Astrocyte (in vitro differentiated cells and primary cell): ENCODE data around the gene RYR2. TPM values are rescaled to one million over a fixed set of nuclear protein-coding genes. Genes with fewer than 3 reads are reported as not detected.

Experiments used
- DNase-seq: peaks from one replicate; pipeline ENCODE4 v3.0.0-alpha.2; 2010; ENCODE audit warnings: low read depth
- FAIRE-seq: peaks from 2 replicates; lab custom pipeline; 2011; peaks lifted over from hg19 to GRCh38; lab: Jason Lieb, UNC
- H2AFZ ChIP-seq: 2 replicates; pipeline ENCODE4 v1.6.0; 2012; ENCODE audit warnings: low read depth, low read length, inconsistent platforms
- H3K27ac ChIP-seq: 2 replicates; pipeline ENCODE4 v1.5.1; 2011; ENCODE audit warnings: low read depth, low read length, inconsistent platforms
- H3K27me3 ChIP-seq: 2 replicates; pipeline ENCODE4 v1.6.0; 2011; ENCODE audit warnings: low read length, inconsistent platforms; ENCODE audit not compliant: insufficient read depth
- H3K36me3 ChIP-seq: 2 replicates; pipeline ENCODE4 v1.5.1; 2011; ENCODE audit warnings: low read length, inconsistent platforms; ENCODE audit not compliant: insufficient read depth
- H3K4me1 ChIP-seq: 2 replicates; pipeline ENCODE4 v1.5.1; 2011; ENCODE audit warnings: low read length, inconsistent platforms; ENCODE audit not compliant: insufficient read depth
- H3K4me2 ChIP-seq: 2 replicates; pipeline ENCODE4 v1.6.0; 2012; ENCODE audit warnings: low read length, inconsistent platforms
- H3K4me3 ChIP-seq: 2 replicates; pipeline ENCODE4 v1.5.1; 2011; ENCODE audit warnings: low read depth, mild to moderate bottlenecking, low read length, inconsistent platforms; ENCODE audit not compliant: insufficient read depth
- H3K79me2 ChIP-seq: 2 replicates; pipeline ENCODE4 v1.6.0; 2012; ENCODE audit warnings: mild to moderate bottlenecking, low read length, inconsistent platforms; ENCODE audit not compliant: insufficient read depth
- H3K9ac ChIP-seq: 2 replicates; pipeline ENCODE4 v1.6.0; 2012; ENCODE audit warnings: mild to moderate bottlenecking, low read length, inconsistent platforms
- H3K9me3 ChIP-seq: 2 replicates; pipeline ENCODE4 v1.5.1; 2012; ENCODE audit warnings: low read depth, mild to moderate bottlenecking, low read length, inconsistent platforms; ENCODE audit not compliant: insufficient read depth
- H4K20me1 ChIP-seq: 2 replicates; pipeline ENCODE4 v1.6.0; 2012; ENCODE audit warnings: low read length, inconsistent platforms; ENCODE audit not compliant: insufficient read depth
- H3K27ac Mint-ChIP-seq: one replicate; pipeline ENCODE4 v1.8.0; 2021; ENCODE audit warnings: mild to moderate bottlenecking, mixed read lengths; ENCODE audit not compliant: unreplicated experiment
- H3K27me3 Mint-ChIP-seq: one replicate; pipeline ENCODE4 v1.8.0; 2021; ENCODE audit warnings: low read depth, mixed read lengths; ENCODE audit not compliant: unreplicated experiment
- H3K36me3 Mint-ChIP-seq: one replicate; pipeline ENCODE4 v1.8.0; 2021; ENCODE audit warnings: low read depth, mixed read lengths; ENCODE audit not compliant: unreplicated experiment
- H3K4me1 Mint-ChIP-seq: one replicate; pipeline ENCODE4 v1.8.0; 2021; ENCODE audit warnings: low read depth, mixed read lengths; ENCODE audit not compliant: unreplicated experiment
- H3K4me3 Mint-ChIP-seq: one replicate; pipeline ENCODE4 v1.8.0; 2021; ENCODE audit warnings: mild to moderate bottlenecking, moderate library complexity, mixed read lengths; ENCODE audit not compliant: unreplicated experiment
- H3K9me3 Mint-ChIP-seq: one replicate; pipeline ENCODE4 v1.8.0; 2021; ENCODE audit warnings: mild to moderate bottlenecking, mixed read lengths; ENCODE audit not compliant: unreplicated experiment
- EZH2 ChIP-seq: IDR thresholded peaks from 2 replicates; pipeline ENCODE4 v1.6.1; 2012; ENCODE audit warnings: mild to moderate bottlenecking, low read length, inconsistent platforms; ENCODE audit not compliant: insufficient read depth
- total RNA-seq: library from RNA; stranded (reverse); gene quantifications from 2 replicates; pipeline ENCODE4 v1.2.1, GENCODE V29; 2021
- TF ChIP-seq, protein P1 (sequence below): IDR thresholded peaks from 2 replicates; pipeline ENCODE4 v1.5.1; 2011; ENCODE audit warnings: low read depth, mild to moderate bottlenecking, inconsistent platforms, low read length, moderate library complexity; ENCODE audit not compliant: insufficient read depth

Gene RYR2
- total RNA-seq, 1 donor from 2014 or later: 0.30 TPM

DNA sequence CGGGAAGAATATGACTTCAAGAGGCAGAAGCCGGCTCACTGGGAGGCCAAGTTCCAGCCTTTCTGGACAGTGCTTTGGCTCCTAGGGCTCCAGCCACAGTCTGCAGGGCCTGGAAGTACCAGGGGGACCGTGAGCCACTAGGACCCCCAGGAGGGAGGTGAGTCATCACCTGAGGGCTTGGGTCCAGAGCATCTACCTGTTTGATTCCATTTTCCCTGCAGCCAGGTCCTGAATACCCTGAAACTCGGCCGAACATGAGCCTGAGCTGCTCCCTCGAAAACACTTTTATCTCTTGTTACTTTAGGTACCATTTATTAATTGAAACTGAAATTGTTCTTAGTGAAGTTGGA is 164.1 kb downstream of the RYR2 start:
- H3K79me2 ChIP-seq: no peaks in the 10 kb centered on the region
- no peak overlapping the region for H3K27ac ChIP-seq
- no peaks in the 10 kb centered on the region for H3K4me1 ChIP-seq
- no peaks in the 10 kb centered on the region for H3K27me3 Mint-ChIP-seq
- TF ChIP-seq, protein P1, sequence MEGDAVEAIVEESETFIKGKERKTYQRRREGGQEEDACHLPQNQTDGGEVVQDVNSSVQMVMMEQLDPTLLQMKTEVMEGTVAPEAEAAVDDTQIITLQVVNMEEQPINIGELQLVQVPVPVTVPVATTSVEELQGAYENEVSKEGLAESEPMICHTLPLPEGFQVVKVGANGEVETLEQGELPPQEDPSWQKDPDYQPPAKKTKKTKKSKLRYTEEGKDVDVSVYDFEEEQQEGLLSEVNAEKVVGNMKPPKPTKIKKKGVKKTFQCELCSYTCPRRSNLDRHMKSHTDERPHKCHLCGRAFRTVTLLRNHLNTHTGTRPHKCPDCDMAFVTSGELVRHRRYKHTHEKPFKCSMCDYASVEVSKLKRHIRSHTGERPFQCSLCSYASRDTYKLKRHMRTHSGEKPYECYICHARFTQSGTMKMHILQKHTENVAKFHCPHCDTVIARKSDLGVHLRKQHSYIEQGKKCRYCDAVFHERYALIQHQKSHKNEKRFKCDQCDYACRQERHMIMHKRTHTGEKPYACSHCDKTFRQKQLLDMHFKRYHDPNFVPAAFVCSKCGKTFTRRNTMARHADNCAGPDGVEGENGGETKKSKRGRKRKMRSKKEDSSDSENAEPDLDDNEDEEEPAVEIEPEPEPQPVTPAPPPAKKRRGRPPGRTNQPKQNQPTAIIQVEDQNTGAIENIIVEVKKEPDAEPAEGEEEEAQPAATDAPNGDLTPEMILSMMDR: no peak
- no peak for TF ChIP-seq EZH2
- H3K36me3 ChIP-seq: no peaks in the 10 kb centered on the region
- no peak overlapping the region for H3K4me3 ChIP-seq
- H3K9me3 Mint-ChIP-seq: no peaks in the 10 kb centered on the region
- H3K36me3 Mint-ChIP-seq: no peaks in the 10 kb centered on the region
- no peak overlapping the region for H3K27ac Mint-ChIP-seq
- no peaks in the 10 kb centered on the region for H3K27me3 ChIP-seq
- H3K4me1 Mint-ChIP-seq: peaks cover 3% of the 10 kb centered on the region
- no peak for FAIRE-seq
- H2AFZ ChIP-seq: no peak overlapping the region
- H3K4me2 ChIP-seq: no peak overlapping the region
- DNase-seq: no peak
- no peaks in the 10 kb centered on the region for H4K20me1 ChIP-seq
- no peak overlapping the region for H3K9ac ChIP-seq
- no peaks in the 10 kb centered on the region for H3K9me3 ChIP-seq
- H3K4me3 Mint-ChIP-seq: no peak overlapping the region

DNA sequence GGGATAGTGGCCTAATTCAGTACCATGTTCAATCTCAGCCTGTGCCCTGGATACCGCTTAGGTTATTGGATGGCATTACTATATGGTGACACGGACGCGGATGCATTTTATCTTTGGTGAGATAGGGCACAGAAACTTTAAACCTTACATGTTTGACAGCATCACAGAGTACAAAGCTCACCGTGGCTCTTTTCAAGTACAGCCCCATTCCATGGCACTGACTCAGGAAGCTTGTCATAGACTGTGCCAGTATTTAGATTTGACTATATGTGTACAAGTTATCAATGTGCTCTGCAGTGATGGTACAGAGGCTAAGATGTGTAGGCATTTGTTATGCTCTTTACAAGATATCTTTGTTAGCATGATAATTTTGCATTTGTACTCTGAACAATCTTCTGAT is 169.0 kb downstream of the RYR2 start:
- H3K36me3 ChIP-seq: no peaks in the 10 kb centered on the region
- FAIRE-seq (no peak), DNase-seq (no peak)
- H3K4me1 ChIP-seq: no peaks in the 10 kb centered on the region
- no peaks in the 10 kb centered on the region for H3K79me2 ChIP-seq
- Mint-ChIP-seq H3K9me3 (no peaks in the 10 kb centered on the region), H3K4me3 (no peak overlapping the region), H3K27ac (no peak overlapping the region), H3K36me3 (no peaks in the 10 kb centered on the region), H3K27me3 (no peaks in the 10 kb centered on the region), H3K4me1 (peaks cover 5% of the 10 kb centered on the region)
- TF ChIP-seq, protein P1: no peak
- H3K4me3 ChIP-seq: no peak overlapping the region
- H2AFZ ChIP-seq: no peak overlapping the region
- H3K4me2 ChIP-seq: no peak overlapping the region
- H3K27ac ChIP-seq: no peak overlapping the region
- H3K9ac ChIP-seq: no peak overlapping the region
- no peaks in the 10 kb centered on the region for H3K27me3 ChIP-seq
- no peaks in the 10 kb centered on the region for H4K20me1 ChIP-seq
- no peaks in the 10 kb centered on the region for H3K9me3 ChIP-seq

DNA sequence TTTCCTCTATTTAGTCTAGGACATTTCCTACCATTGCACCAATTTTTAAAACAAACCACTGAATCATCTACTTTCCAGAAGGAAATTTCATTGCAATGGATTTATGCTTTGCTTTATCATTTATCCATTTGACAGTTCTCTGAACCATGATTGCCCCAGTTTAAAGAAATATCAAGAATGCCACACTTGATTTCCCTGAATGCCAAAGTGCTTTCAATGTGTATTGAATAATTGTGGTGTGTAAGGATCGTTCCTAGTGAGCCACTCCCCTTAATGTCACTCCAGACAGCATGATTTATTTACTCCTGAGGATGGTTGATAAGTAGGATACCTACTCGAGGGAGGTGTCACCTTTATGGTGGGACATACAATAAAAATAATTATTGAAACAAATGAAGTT is 169.6 kb downstream of the RYR2 start:
- FAIRE-seq: no peak
- H3K27me3 Mint-ChIP-seq: no peaks in the 10 kb centered on the region
- Histone ChIP-seq H3K9me3 (no peaks in the 10 kb centered on the region), H3K27me3 (no peaks in the 10 kb centered on the region), H3K4me3 (no peak overlapping the region), H2AFZ (no peak overlapping the region), H3K4me1 (no peaks in the 10 kb centered on the region), H4K20me1 (no peaks in the 10 kb centered on the region), H3K27ac (no peak overlapping the region), H3K4me2 (no peak overlapping the region), H3K9ac (no peak overlapping the region), H3K36me3 (no peaks in the 10 kb centered on the region), H3K79me2 (no peaks in the 10 kb centered on the region)
- DNase-seq: no peak
- no peak overlapping the region for H3K4me3 Mint-ChIP-seq
- H3K9me3 Mint-ChIP-seq: no peaks in the 10 kb centered on the region
- H3K27ac Mint-ChIP-seq: no peak overlapping the region
- H3K4me1 Mint-ChIP-seq: peaks cover 5% of the 10 kb centered on the region
- no peaks in the 10 kb centered on the region for H3K36me3 Mint-ChIP-seq
- TF ChIP-seq, protein P1: no peak
- no peak for TF ChIP-seq EZH2
